Measurements from ENCODE around the gene HELQ.

The HELQ gene

GRCh38 chr4:83486457-83487129, 31.0 kb upstream of the HELQ start:
- 95 to 99% methylated on average over 3 of the region's 3 CpGs for WGBS, 2 experiments
- H3K27ac ChIP-seq (ENCODE audit: insufficient read depth, low read depth, low read length, poor library complexity, severe bottlenecking) = no peak overlapping the region
- H3K27me3 ChIP-seq (ENCODE audit: control insufficient read depth, insufficient read depth, low read length, poor library complexity, severe bottlenecking) = peaks cover 4% of the 10 kb centered on the region

GRCh38 chr4:83484500-83485461, 29.2 kb upstream of the HELQ start, which contains the start of gene ABRAXAS1:
TSS of gene ABRAXAS1 (minus strand) at chr4:83485100. CDS start at chr4:83485072, 28 bp downstream.
- Histone ChIP-seq H3K4me1 (ENCODE audit: control insufficient read depth, insufficient read depth, low read length) (peaks cover 3% of the 10 kb centered on the region), H3K36me3 (ENCODE audit: control insufficient read depth, insufficient read depth, low read length) (peaks cover 3% of the 10 kb centered on the region), H3K9me3 (ENCODE audit: control insufficient read depth, low read length) (no peaks in the 10 kb centered on the region), H3K4me3 (ENCODE audit: insufficient read depth, low read depth, low read length) (peak within 1 kb of the TSS; percentile 50), H3K27me3 (ENCODE audit: control insufficient read depth, insufficient read depth, low read length, poor library complexity, severe bottlenecking) (peaks cover 4% of the 10 kb centered on the region), H3K27ac (ENCODE audit: insufficient read depth, low read depth, low read length, poor library complexity, severe bottlenecking) (peak within 1 kb of the TSS; percentile 58)
- 1% methylated on average over 93 of the region's 93 CpGs for WGBS, 2 experiments

More at GRCh38 chr4:83486457-83487129, 31.0 kb upstream of the HELQ start:
- H3K36me3 ChIP-seq (ENCODE audit: control insufficient read depth, insufficient read depth, low read length) = no peaks in the 10 kb centered on the region
- H3K4me1 ChIP-seq (ENCODE audit: control insufficient read depth, insufficient read depth, low read length) = peaks cover 3% of the 10 kb centered on the region
- H3K4me3 ChIP-seq (ENCODE audit: insufficient read depth, low read depth, low read length) = no peak overlapping the region
- H3K9me3 ChIP-seq (ENCODE audit: control insufficient read depth, low read length) = no peaks in the 10 kb centered on the region

GRCh38 chr4:83473966-83474365, 18.3 kb upstream of the HELQ start:
- H3K27ac ChIP-seq (ENCODE audit: insufficient read depth, low read depth, low read length, poor library complexity, severe bottlenecking) = no peak overlapping the region
- H3K4me1 ChIP-seq (ENCODE audit: control insufficient read depth, insufficient read depth, low read length) = no peaks in the 10 kb centered on the region
- H3K27me3 ChIP-seq (ENCODE audit: control insufficient read depth, insufficient read depth, low read length, poor library complexity, severe bottlenecking) = no peaks in the 10 kb centered on the region
- H3K4me3 ChIP-seq (ENCODE audit: insufficient read depth, low read depth, low read length) = no peak overlapping the region
- H3K36me3 ChIP-seq (ENCODE audit: control insufficient read depth, insufficient read depth, low read length) = peaks cover 4% of the 10 kb centered on the region
- WGBS, 2 experiments = 83 to 100% methylated on average over 2 of the region's 2 CpGs
- H3K9me3 ChIP-seq (ENCODE audit: control insufficient read depth, low read length) = no peaks in the 10 kb centered on the region

GRCh38 chr4:83473423-83473822, 17.8 kb upstream of the HELQ start:
- no peaks in the 10 kb centered on the region for H3K4me1 ChIP-seq (ENCODE audit: control insufficient read depth, insufficient read depth, low read length)
- no peak overlapping the region for H3K27ac ChIP-seq (ENCODE audit: insufficient read depth, low read depth, low read length, poor library complexity, severe bottlenecking)
- H3K36me3 ChIP-seq (ENCODE audit: control insufficient read depth, insufficient read depth, low read length) = peaks cover 8% of the 10 kb centered on the region
- H3K27me3 ChIP-seq (ENCODE audit: control insufficient read depth, insufficient read depth, low read length, poor library complexity, severe bottlenecking) = no peaks in the 10 kb centered on the region
- WGBS, 2 experiments = 83 to 90% methylated on average over 4 of the region's 4 CpGs
- no peaks in the 10 kb centered on the region for H3K9me3 ChIP-seq (ENCODE audit: control insufficient read depth, low read length)
- no peak overlapping the region for H3K4me3 ChIP-seq (ENCODE audit: insufficient read depth, low read depth, low read length)

GRCh38 chr4:83456184-83456501, 520 bp upstream of the HELQ start:
- peaks cover 11% of the 10 kb centered on the region for H3K36me3 ChIP-seq (ENCODE audit: control insufficient read depth, insufficient read depth, low read length)
- H3K27me3 ChIP-seq (ENCODE audit: control insufficient read depth, insufficient read depth, low read length, poor library complexity, severe bottlenecking) = no peaks in the 10 kb centered on the region
- 0 to 3% methylated on average over 7 of the region's 7 CpGs for WGBS, 2 experiments
- no peaks in the 10 kb centered on the region for H3K9me3 ChIP-seq (ENCODE audit: control insufficient read depth, low read length)
- H3K27ac ChIP-seq (ENCODE audit: insufficient read depth, low read depth, low read length, poor library complexity, severe bottlenecking) = peak overlapping the region; percentile 28
- H3K4me3 ChIP-seq (ENCODE audit: insufficient read depth, low read depth, low read length) = peak overlapping the region; percentile 94
- H3K4me1 ChIP-seq (ENCODE audit: control insufficient read depth, insufficient read depth, low read length) = no peaks in the 10 kb centered on the region

- Histone ChIP-seq H3K4me3 (ENCODE audit: insufficient read depth, low read depth, low read length) (peak overlapping the region; percentile 94), H3K9me3 (ENCODE audit: control insufficient read depth, low read length) (no peaks in the 10 kb centered on the region), H3K36me3 (ENCODE audit: control insufficient read depth, insufficient read depth, low read length) (peaks cover 7% of the 10 kb centered on the region), H3K27ac (ENCODE audit: insufficient read depth, low read depth, low read length, poor library complexity, severe bottlenecking) (no peak overlapping the region), H3K4me1 (ENCODE audit: control insufficient read depth, insufficient read depth, low read length) (no peaks in the 10 kb centered on the region), H3K27me3 (ENCODE audit: control insufficient read depth, insufficient read depth, low read length, poor library complexity, severe bottlenecking) (no peaks in the 10 kb centered on the region)
- 86% methylated on average over 6 of the region's 6 CpGs for WGBS, 2 experiments
These were observed 937 bp downstream of the HELQ start for GRCh38 chr4:83454686-83455085.

- 79 to 94% methylated on average over 2 of the region's 2 CpGs for WGBS, 2 experiments
- no peaks in the 10 kb centered on the region for H3K4me1 ChIP-seq (ENCODE audit: control insufficient read depth, insufficient read depth, low read length)
- H3K9me3 ChIP-seq (ENCODE audit: control insufficient read depth, low read length) = no peaks in the 10 kb centered on the region
- H3K4me3 ChIP-seq (ENCODE audit: insufficient read depth, low read depth, low read length) = no peak overlapping the region
- H3K27me3 ChIP-seq (ENCODE audit: control insufficient read depth, insufficient read depth, low read length, poor library complexity, severe bottlenecking) = no peaks in the 10 kb centered on the region
- H3K36me3 ChIP-seq (ENCODE audit: control insufficient read depth, insufficient read depth, low read length) = peaks cover 7% of the 10 kb centered on the region
- no peak overlapping the region for H3K27ac ChIP-seq (ENCODE audit: insufficient read depth, low read depth, low read length, poor library complexity, severe bottlenecking)
These were observed 6.6 kb downstream of the HELQ start for GRCh38 chr4:83449009-83449408.

- H3K4me3 ChIP-seq (ENCODE audit: insufficient read depth, low read depth, low read length) = no peak overlapping the region
- WGBS, 2 experiments = 87 to 96% methylated on average over 3 of the region's 3 CpGs
- no peaks in the 10 kb centered on the region for H3K36me3 ChIP-seq (ENCODE audit: control insufficient read depth, insufficient read depth, low read length)
- no peak overlapping the region for H3K27ac ChIP-seq (ENCODE audit: insufficient read depth, low read depth, low read length, poor library complexity, severe bottlenecking)
- H3K9me3 ChIP-seq (ENCODE audit: control insufficient read depth, low read length) = no peaks in the 10 kb centered on the region
- no peaks in the 10 kb centered on the region for H3K27me3 ChIP-seq (ENCODE audit: control insufficient read depth, insufficient read depth, low read length, poor library complexity, severe bottlenecking)
- H3K4me1 ChIP-seq (ENCODE audit: control insufficient read depth, insufficient read depth, low read length) = no peaks in the 10 kb centered on the region
These were observed 14.7 kb downstream of the HELQ start for GRCh38 chr4:83440899-83441298.

- WGBS, 2 experiments = 100% methylated on average over 1 of the region's 1 CpG
- Histone ChIP-seq H3K9me3 (ENCODE audit: control insufficient read depth, low read length) (no peaks in the 10 kb centered on the region), H3K27me3 (ENCODE audit: control insufficient read depth, insufficient read depth, low read length, poor library complexity, severe bottlenecking) (no peaks in the 10 kb centered on the region), H3K4me1 (ENCODE audit: control insufficient read depth, insufficient read depth, low read length) (no peaks in the 10 kb centered on the region), H3K27ac (ENCODE audit: insufficient read depth, low read depth, low read length, poor library complexity, severe bottlenecking) (no peak overlapping the region), H3K36me3 (ENCODE audit: control insufficient read depth, insufficient read depth, low read length) (no peaks in the 10 kb centered on the region), H3K4me3 (ENCODE audit: insufficient read depth, low read depth, low read length) (no peak overlapping the region)
These were observed 15.3 kb downstream of the HELQ start for GRCh38 chr4:83440148-83440814.

- Histone ChIP-seq H3K27ac (ENCODE audit: insufficient read depth, low read depth, low read length, poor library complexity, severe bottlenecking) (no peak overlapping the region), H3K36me3 (ENCODE audit: control insufficient read depth, insufficient read depth, low read length) (no peaks in the 10 kb centered on the region), H3K4me1 (ENCODE audit: control insufficient read depth, insufficient read depth, low read length) (no peaks in the 10 kb centered on the region), H3K4me3 (ENCODE audit: insufficient read depth, low read depth, low read length) (no peak overlapping the region), H3K9me3 (ENCODE audit: control insufficient read depth, low read length) (no peaks in the 10 kb centered on the region), H3K27me3 (ENCODE audit: control insufficient read depth, insufficient read depth, low read length, poor library complexity, severe bottlenecking) (no peaks in the 10 kb centered on the region)
These were observed 16.9 kb downstream of the HELQ start for GRCh38 chr4:83438719-83439118.
